Embryonic facial prominence (tissue), 1 donor: ENCODE results near the gene DMRT1.
"Not testable (repeated sequence)": the region's sequence is repeated elsewhere in the genome, so short reads cannot be mapped to it uniquely, and the experiment has no call there.

Source experiments
- DNase-seq: peaks from one replicate; pipeline ENCODE4 v3.0.0-alpha.2; 2016; ENCODE audit errors: extremely low spot score

The DMRT1 gene

GRCh38 chr9:998299-999110 is 157.0 kb downstream of the DMRT1 start:
- DNase-seq, result not testable (repeated sequence)

GRCh38 chr9:1001838-1002237 is 160.3 kb downstream of the DMRT1 start:
- DNase-seq, result no peak

GRCh38 chr9:1002678-1003077 is 161.2 kb downstream of the DMRT1 start:
- DNase-seq, result no peak

- DNase-seq, result no peak
Observed at GRCh38 chr9:1005043-1005667, 163.7 kb downstream of the DMRT1 start.

- no peak for DNase-seq
Observed at GRCh38 chr9:1007312-1007711, 165.8 kb downstream of the DMRT1 start.

- no peak for DNase-seq
Observed at GRCh38 chr9:1008216-1008615, 166.7 kb downstream of the DMRT1 start.

- DNase-seq, result peak; percentile 74
Observed at GRCh38 chr9:1009101-1009707, 167.7 kb downstream of the DMRT1 start.

GRCh38 chr9:1013021-1013420 is 171.5 kb downstream of the DMRT1 start:
- no peak for DNase-seq

- no peak for DNase-seq
Observed at GRCh38 chr9:1014225-1014624, 172.7 kb downstream of the DMRT1 start.

- no peak for DNase-seq
Observed at GRCh38 chr9:1014640-1015039, 173.1 kb downstream of the DMRT1 start.

- no peak for DNase-seq
Observed at GRCh38 chr9:1018121-1018520, 176.6 kb downstream of the DMRT1 start.
